ENCODE data around the gene EFL1. TPM values are rescaled to one million over a fixed set of nuclear protein-coding genes. Genes with fewer than 3 reads are reported as not detected.
A peak's percentile ranks its signal among the peaks of the same experiment; 100 is the strongest.

EFL1 gene
- total and polyA plus RNA-seq, 2 experiments from 2014 or later: 15.4 to 46.4 TPM

DNA sequence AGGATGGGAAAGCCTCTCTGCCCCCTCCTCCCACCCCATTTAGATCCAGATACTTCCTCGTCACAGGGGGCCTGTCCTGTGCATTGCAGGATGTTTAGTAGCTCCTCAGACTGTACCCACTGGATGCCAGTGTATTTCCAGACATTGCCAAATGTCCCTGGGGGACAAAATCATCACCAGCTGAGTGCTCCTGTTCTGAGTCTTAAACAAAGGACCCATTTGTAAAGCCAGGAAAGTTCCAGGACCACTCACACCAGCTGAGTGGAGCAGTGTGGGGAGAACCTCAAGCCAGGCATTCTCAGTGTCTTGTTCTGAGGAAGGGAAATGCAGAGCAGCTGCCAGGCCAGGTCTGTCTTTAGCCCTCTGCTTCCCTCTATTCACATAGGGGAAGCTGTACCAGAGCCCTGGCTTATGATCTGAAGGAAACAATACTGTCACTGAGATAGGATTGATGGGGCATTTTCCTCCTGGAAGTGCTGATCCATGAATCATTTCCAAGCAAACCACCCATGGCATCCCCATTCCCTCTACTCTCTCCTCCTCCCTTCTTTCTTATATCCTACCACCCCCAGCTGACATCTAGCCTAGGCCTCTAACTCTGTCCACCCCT lies 149.3 kb downstream of the EFL1 start (continued):
- no peak for TF ChIP-seq STAT1 (IDR thresholded peaks at IDR 0.05; ENCODE audit: unreplicated experiment)
- no peak for TF ChIP-seq ZNF114 (CRISPR knock-in tag; IDR thresholded peaks at IDR 0.05)
- TF ChIP-seq ZNF331 (CRISPR knock-in tag; IDR thresholded peaks at IDR 0.05; ENCODE audit: low read depth): no peak
- no peak for TF ChIP-seq JUNB (IDR thresholded peaks at IDR 0.05; ENCODE audit: unreplicated experiment)
- TF ChIP-seq POLR2AphosphoS5 (IDR thresholded peaks at IDR 0.05; ENCODE audit: low read depth): no peak
- TF ChIP-seq EZH2phosphoT487 (IDR thresholded peaks at IDR 0.05; ENCODE audit: unreplicated experiment): no peak
- TF ChIP-seq CTCF (conservative IDR thresholded peaks at IDR 0.05; ENCODE audit: low read depth in 2 of 2): no peak
- no peak for TF ChIP-seq REST (IDR thresholded peaks at IDR 0.05; ENCODE audit: unreplicated experiment)

DNA sequence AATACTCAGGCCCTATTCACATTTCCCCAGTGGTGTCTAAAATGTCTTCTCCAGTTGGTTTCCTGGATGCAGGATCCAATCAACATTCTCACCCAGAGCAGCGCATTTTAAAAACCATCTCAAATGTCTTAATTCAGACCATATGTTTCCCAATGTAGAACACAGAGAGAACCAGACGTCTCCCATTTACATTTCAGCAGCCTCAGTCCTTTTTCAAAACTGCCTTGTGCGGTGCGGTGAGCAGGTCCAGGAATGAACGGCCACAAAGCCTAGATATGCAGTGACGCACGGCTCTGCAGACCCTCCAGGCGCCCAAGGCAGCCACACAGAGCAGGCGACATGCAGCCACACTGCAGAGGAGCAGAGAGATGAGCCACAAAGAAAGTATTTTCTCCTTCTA lies 150.6 kb downstream of the EFL1 start:
- Histone ChIP-seq H3K4me1 (ENCODE audit: insufficient read depth) (no peaks in the 10 kb centered on the region), H4K20me1 (replicated peaks; ENCODE audit: insufficient read depth) (no peaks in the 10 kb centered on the region), H3K27ac (ENCODE audit: low read depth) (no peak overlapping the region), H2AFZ (peak overlapping the region; percentile 14; the same call in 1 of the 2 replicates), H3K9me2 (ENCODE audit: insufficient read depth) (no peaks in the 10 kb centered on the region), H3K4me2 (no peak overlapping the region), H3F3A (replicated peaks; ENCODE audit: low read depth) (no peaks in the 10 kb centered on the region), H3K4me3 (no peak overlapping the region), H3K36me3 (ENCODE audit: insufficient read depth) (no peaks in the 10 kb centered on the region), H3K27me3 (ENCODE audit: insufficient read depth) (no peaks in the 10 kb centered on the region), H3K79me2 (replicated peaks; ENCODE audit: insufficient read depth) (no peaks in the 10 kb centered on the region)
- TF ChIP-seq JUNB (IDR thresholded peaks at IDR 0.05; ENCODE audit: unreplicated experiment) (no peak), STAT1 (IDR thresholded peaks at IDR 0.05; ENCODE audit: unreplicated experiment) (no peak), ZNF114 (CRISPR knock-in tag; IDR thresholded peaks at IDR 0.05) (no peak), REST (IDR thresholded peaks at IDR 0.05; ENCODE audit: unreplicated experiment) (no peak), NANOG (IDR thresholded peaks at IDR 0.05; ENCODE audit: borderline replicate concordance) (no peak), ZNF331 (CRISPR knock-in tag; IDR thresholded peaks at IDR 0.05; ENCODE audit: low read depth) (no peak), POLR2AphosphoS5 (IDR thresholded peaks at IDR 0.05; ENCODE audit: low read depth) (no peak), CTCF (conservative IDR thresholded peaks at IDR 0.05; ENCODE audit: low read depth in 2 of 2) (no peak)
- ATAC-seq (no peak), DNase-seq (ENCODE audit: low spot score) (no peak)
- Mint-ChIP-seq H3K36me3 (ENCODE audit: low read depth) (no peaks in the 10 kb centered on the region), H3K27me3 (ENCODE audit: insufficient read depth, low read depth, poor library complexity) (peaks cover 6% of the 10 kb centered on the region), H3K4me1 (no peaks in the 10 kb centered on the region), H3K9me3 (no peaks in the 10 kb centered on the region; the same call in 2 of the 3 replicates), H3K27ac (no peak overlapping the region), H3K4me3 (no peak overlapping the region)

All from GM23338 (cell line).